Measurements from ENCODE around the gene KLF13. TPM values are rescaled to one million over a fixed set of nuclear protein-coding genes. Genes with fewer than 3 reads are reported as not detected.

Gene KLF13
- total RNA-seq, 2 donors from 2014 or later = 101 to 119 TPM

GRCh38 chr15:31399544-31400171 lies 73.0 kb downstream of the KLF13 start:
- ATAC-seq (replicated peaks) = peak; percentile 64
- no peak overlapping the region for H3K4me3 Mint-ChIP-seq

GRCh38 chr15:31400222-31400927 lies 73.7 kb downstream of the KLF13 start:
- no peak for ATAC-seq (replicated peaks)
- H3K9me3 Mint-ChIP-seq = no peaks in the 10 kb centered on the region
- H3K27me3 Mint-ChIP-seq = no peaks in the 10 kb centered on the region
- H3K4me1 Mint-ChIP-seq = peaks cover 3% of the 10 kb centered on the region
- H3K27ac Mint-ChIP-seq = peak overlapping the region; percentile 32
- no peaks in the 10 kb centered on the region for H3K36me3 Mint-ChIP-seq (ENCODE audit: low read depth)
- no peak overlapping the region for H3K4me3 Mint-ChIP-seq

More at GRCh38 chr15:31399544-31400171, 73.0 kb downstream of the KLF13 start:
- Mint-ChIP-seq H3K27ac (peak overlapping the region; percentile 32), H3K27me3 (no peaks in the 10 kb centered on the region), H3K4me1 (peaks cover 3% of the 10 kb centered on the region), H3K36me3 (ENCODE audit: low read depth) (no peaks in the 10 kb centered on the region), H3K9me3 (no peaks in the 10 kb centered on the region)

- no peaks in the 10 kb centered on the region for H3K9me3 Mint-ChIP-seq
- no peak for ATAC-seq (replicated peaks)
- H3K4me1 Mint-ChIP-seq = peaks cover 10% of the 10 kb centered on the region
- no peak overlapping the region for H3K4me3 Mint-ChIP-seq
- H3K27me3 Mint-ChIP-seq = no peaks in the 10 kb centered on the region
- H3K27ac Mint-ChIP-seq = no peak overlapping the region
- no peaks in the 10 kb centered on the region for H3K36me3 Mint-ChIP-seq (ENCODE audit: low read depth)
Measured at GRCh38 chr15:31401282-31401681, 74.6 kb downstream of the KLF13 start.

- no peak for ATAC-seq (replicated peaks)
- Mint-ChIP-seq H3K27ac (no peak overlapping the region), H3K36me3 (ENCODE audit: low read depth) (no peaks in the 10 kb centered on the region), H3K4me3 (no peak overlapping the region), H3K9me3 (no peaks in the 10 kb centered on the region), H3K4me1 (peaks cover 10% of the 10 kb centered on the region), H3K27me3 (no peaks in the 10 kb centered on the region)
Measured at GRCh38 chr15:31402003-31402402, 75.4 kb downstream of the KLF13 start.

GRCh38 chr15:31402511-31403056 lies 75.9 kb downstream of the KLF13 start:
- Mint-ChIP-seq H3K27ac (no peak overlapping the region), H3K4me1 (peaks cover 10% of the 10 kb centered on the region), H3K9me3 (no peaks in the 10 kb centered on the region)

GRCh38 chr15:31403096-31403495 lies 76.5 kb downstream of the KLF13 start:
- peaks cover 10% of the 10 kb centered on the region for H3K4me1 Mint-ChIP-seq
- ATAC-seq (replicated peaks) = no peak
- H3K36me3 Mint-ChIP-seq (ENCODE audit: low read depth) = no peaks in the 10 kb centered on the region
- H3K27me3 Mint-ChIP-seq = no peaks in the 10 kb centered on the region
- no peak overlapping the region for H3K4me3 Mint-ChIP-seq
- H3K27ac Mint-ChIP-seq = no peak overlapping the region
- H3K9me3 Mint-ChIP-seq = no peaks in the 10 kb centered on the region

More at GRCh38 chr15:31402511-31403056, 75.9 kb downstream of the KLF13 start:
- ATAC-seq (replicated peaks) = no peak
- no peak overlapping the region for H3K4me3 Mint-ChIP-seq
- H3K27me3 Mint-ChIP-seq = no peaks in the 10 kb centered on the region
- H3K36me3 Mint-ChIP-seq (ENCODE audit: low read depth) = no peaks in the 10 kb centered on the region

GRCh38 chr15:31403606-31404005 lies 77.0 kb downstream of the KLF13 start:
- no peak for ATAC-seq (replicated peaks)
- no peak overlapping the region for H3K27ac Mint-ChIP-seq
- peaks cover 1% of the 10 kb centered on the region for H3K27me3 Mint-ChIP-seq
- peaks cover 10% of the 10 kb centered on the region for H3K4me1 Mint-ChIP-seq
- H3K36me3 Mint-ChIP-seq (ENCODE audit: low read depth) = no peaks in the 10 kb centered on the region
- H3K9me3 Mint-ChIP-seq = peaks cover 3% of the 10 kb centered on the region
- no peak overlapping the region for H3K4me3 Mint-ChIP-seq

GRCh38 chr15:31404345-31404744 lies 77.7 kb downstream of the KLF13 start:
- Mint-ChIP-seq H3K36me3 (ENCODE audit: low read depth) (no peaks in the 10 kb centered on the region), H3K4me3 (no peak overlapping the region), H3K4me1 (peaks cover 10% of the 10 kb centered on the region), H3K27me3 (peaks cover 6% of the 10 kb centered on the region), H3K9me3 (peaks cover 7% of the 10 kb centered on the region), H3K27ac (no peak overlapping the region)
- ATAC-seq (replicated peaks) = no peak

GRCh38 chr15:31405200-31405920 lies 78.7 kb downstream of the KLF13 start:
- Mint-ChIP-seq H3K27me3 (peaks cover 6% of the 10 kb centered on the region), H3K4me1 (peaks cover 10% of the 10 kb centered on the region), H3K4me3 (peak overlapping the region; percentile 33), H3K9me3 (peaks cover 9% of the 10 kb centered on the region), H3K27ac (peak overlapping the region; percentile 55), H3K36me3 (ENCODE audit: low read depth) (no peaks in the 10 kb centered on the region)
- peak; percentile 64 for ATAC-seq (replicated peaks)

- Mint-ChIP-seq H3K4me1 (peaks cover 10% of the 10 kb centered on the region), H3K4me3 (no peak overlapping the region), H3K36me3 (ENCODE audit: low read depth) (no peaks in the 10 kb centered on the region), H3K9me3 (peaks cover 9% of the 10 kb centered on the region), H3K27ac (no peak overlapping the region), H3K27me3 (peaks cover 6% of the 10 kb centered on the region)
- no peak for ATAC-seq (replicated peaks)
Measured at GRCh38 chr15:31407376-31407775, 80.7 kb downstream of the KLF13 start.

- peaks cover 10% of the 10 kb centered on the region for H3K4me1 Mint-ChIP-seq
- no peak overlapping the region for H3K4me3 Mint-ChIP-seq
- ATAC-seq (replicated peaks) = no peak
- H3K36me3 Mint-ChIP-seq (ENCODE audit: low read depth) = no peaks in the 10 kb centered on the region
- peaks cover 6% of the 10 kb centered on the region for H3K27me3 Mint-ChIP-seq
- peaks cover 9% of the 10 kb centered on the region for H3K9me3 Mint-ChIP-seq
- no peak overlapping the region for H3K27ac Mint-ChIP-seq
Measured at GRCh38 chr15:31407851-31408250, 81.2 kb downstream of the KLF13 start.

- no peaks in the 10 kb centered on the region for H3K36me3 Mint-ChIP-seq (ENCODE audit: low read depth)
- peaks cover 6% of the 10 kb centered on the region for H3K27me3 Mint-ChIP-seq
- ATAC-seq (replicated peaks) = no peak
- H3K4me3 Mint-ChIP-seq = no peak overlapping the region
- H3K27ac Mint-ChIP-seq = no peak overlapping the region
- peaks cover 9% of the 10 kb centered on the region for H3K9me3 Mint-ChIP-seq
- peaks cover 10% of the 10 kb centered on the region for H3K4me1 Mint-ChIP-seq
Measured at GRCh38 chr15:31408724-31409123, 82.1 kb downstream of the KLF13 start.

GRCh38 chr15:31409171-31409570 lies 82.5 kb downstream of the KLF13 start:
- H3K4me3 Mint-ChIP-seq = no peak overlapping the region
- peaks cover 9% of the 10 kb centered on the region for H3K9me3 Mint-ChIP-seq
- H3K27me3 Mint-ChIP-seq = peaks cover 6% of the 10 kb centered on the region
- H3K4me1 Mint-ChIP-seq = peaks cover 7% of the 10 kb centered on the region
- no peak for ATAC-seq (replicated peaks)
- H3K36me3 Mint-ChIP-seq (ENCODE audit: low read depth) = no peaks in the 10 kb centered on the region
- no peak overlapping the region for H3K27ac Mint-ChIP-seq

GRCh38 chr15:31412824-31413223 lies 86.2 kb downstream of the KLF13 start:
- Mint-ChIP-seq H3K36me3 (ENCODE audit: low read depth) (no peaks in the 10 kb centered on the region), H3K4me1 (no peaks in the 10 kb centered on the region), H3K9me3 (peaks cover 9% of the 10 kb centered on the region), H3K27me3 (peaks cover 6% of the 10 kb centered on the region), H3K4me3 (no peak overlapping the region), H3K27ac (peak overlapping the region; percentile 20)
- no peak for ATAC-seq (replicated peaks)

All from activated T-helper 17 cell treated with anti-CD3 and anti-CD28 coated beads, Interleukin-2, amount 50 U/mL, for 72 hours (primary cell).